A673 (cell line): ENCODE data around the gene RBM15. TPM values are rescaled to one million over a fixed set of nuclear protein-coding genes. Genes with fewer than 3 reads are reported as not detected.

ENCODE experiments used
- BruUV-seq: library from RNA; stranded (reverse); fragments of 400-500 nt; replicated peaks from 2 replicates; lab custom pipeline; 2021; lab: Mats Ljungman, UMichigan
- CTCF ChIA-PET: fragments of 300-600 bp; sonication (Branson Sonifier 250); formaldehyde crosslinking; loops from one replicate; lab custom pipeline; 2022; ENCODE audit warnings: antibody characterized with exemption; lab: Charles Lee
- POLR2A ChIA-PET: fragments of 300-600 bp; sonication (Branson Sonifier 250); formaldehyde crosslinking; loops from one replicate; lab custom pipeline; 2022; ENCODE audit warnings: antibody characterized with exemption; ENCODE audit not compliant: low non-redundant PET; lab: Charles Lee
- DNase-seq: peaks from one replicate; pipeline ENCODE4 v3.0.0-alpha.2; 2015; ENCODE audit warnings: low spot score
- H3K27ac ChIP-seq: fragments of 200-600 bp; sonication (generic); 2 replicates; pipeline ENCODE4 v1.5.1; 2016; ENCODE audit warnings: mixed run types, low read depth, mild to moderate bottlenecking, mixed read lengths, antibody characterized with exemption, low read length; ENCODE audit not compliant: poor library complexity, severe bottlenecking
- H3K27me3 ChIP-seq: fragments of 200-600 bp; sonication (generic); replicated peaks from 2 replicates; pipeline ENCODE4 v1.6.1; 2017; ENCODE audit warnings: mixed run types, low read depth, mild to moderate bottlenecking, mixed read lengths, antibody characterized with exemption, low read length; ENCODE audit not compliant: insufficient read depth, poor library complexity
- H3K36me3 ChIP-seq: fragments of 200-600 bp; sonication (generic); 2 replicates; pipeline ENCODE4 v1.6.1; 2016; ENCODE audit warnings: mixed run types, mild to moderate bottlenecking, mixed read lengths, antibody characterized with exemption, low read length; ENCODE audit not compliant: insufficient read depth, poor library complexity, severe bottlenecking
- H3K4me1 ChIP-seq: fragments of 200-600 bp; sonication (generic); 2 replicates; pipeline ENCODE4 v1.6.1; 2017; ENCODE audit warnings: mixed run types, mild to moderate bottlenecking, mixed read lengths, antibody characterized with exemption, low read length; ENCODE audit not compliant: insufficient read depth, poor library complexity, severe bottlenecking
- H3K4me3 ChIP-seq: fragments of 200-600 bp; sonication (generic); 2 replicates; pipeline ENCODE4 v1.5.1; 2016; ENCODE audit warnings: low read depth, mixed run types, mild to moderate bottlenecking, mixed read lengths, low read length; ENCODE audit not compliant: poor library complexity, severe bottlenecking
- H3K9me3 ChIP-seq: fragments of 200-600 bp; sonication (generic); 2 replicates; pipeline ENCODE4 v1.6.1; 2016; ENCODE audit warnings: mixed run types, low read depth, mild to moderate bottlenecking, mixed read lengths, antibody characterized with exemption, low read length; ENCODE audit not compliant: poor library complexity, severe bottlenecking
- EZH2 ChIP-seq: fragments of 200-600 bp; sonication (generic); IDR thresholded peaks from 2 replicates; pipeline ENCODE4 v1.6.1; 2017; ENCODE audit warnings: borderline replicate concordance, low read depth, mild to moderate bottlenecking, mixed read lengths, antibody characterized with exemption, low read length; ENCODE audit not compliant: poor library complexity, severe bottlenecking
- intact Hi-C: fragments of 100-400 bp; cut with micrococcal nuclease; formaldehyde crosslinking; loops from one replicate; pipeline ENCODE4 v1.10.0; 2022; ENCODE audit not compliant: unreplicated experiment
- total RNA-seq: library from RNA; stranded (reverse); gene quantifications from 2 replicates; pipeline ENCODE4 v1.2.3, GENCODE V29; 2021
- TF ChIP-seq, protein P1 (sequence below): fragments of 300-800, 200-600 bp; sonication (generic); conservative IDR thresholded peaks from 2 replicates; pipeline ENCODE4 v1.5.1; 2017; ENCODE audit warnings: low read depth, mild to moderate bottlenecking, antibody characterized with exemption, low read length, moderate library complexity, mixed read lengths

The RBM15 gene
- total RNA-seq, 1 experiment from 2014 or later, result 60.3 TPM

DNA sequence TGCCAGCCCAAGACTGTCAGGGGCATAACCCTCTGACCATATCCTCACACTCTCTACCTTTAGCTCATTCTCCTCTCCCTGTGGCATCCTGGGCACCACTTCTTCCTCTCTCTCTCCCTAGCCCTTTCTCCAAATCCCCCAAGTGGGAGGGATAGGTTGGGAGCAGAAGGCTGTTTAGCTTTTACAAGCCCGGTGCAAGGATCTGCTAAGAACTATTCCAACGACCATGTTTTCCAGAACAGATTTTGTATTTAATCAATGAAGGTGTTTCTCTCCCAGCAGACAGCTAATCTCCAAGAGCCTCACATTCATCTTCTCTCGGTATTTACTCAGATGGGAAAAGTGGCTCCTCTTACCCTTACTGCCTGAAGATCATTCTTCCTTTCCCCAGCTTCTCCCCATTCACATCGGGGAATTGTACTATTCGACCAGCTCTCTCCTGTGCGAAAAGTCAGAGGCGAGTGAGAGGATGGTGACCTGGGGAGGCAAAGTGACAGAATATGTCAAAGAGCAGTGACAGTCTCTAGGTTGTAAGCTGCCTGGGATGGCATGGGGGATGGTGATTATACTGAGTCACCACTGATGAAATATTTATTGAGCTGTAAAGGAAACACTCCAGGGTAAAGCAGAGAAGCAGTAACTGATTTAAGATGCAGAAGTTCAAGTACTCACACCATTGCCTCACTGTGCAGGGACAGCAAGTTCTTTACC, 47.0 kb upstream of the RBM15 start:
- Histone ChIP-seq H3K27ac (no peak overlapping the region), H3K4me1 (no peaks in the 10 kb centered on the region), H3K36me3 (no peaks in the 10 kb centered on the region), H3K27me3 (no peaks in the 10 kb centered on the region), H3K9me3 (no peaks in the 10 kb centered on the region), H3K4me3 (no peak overlapping the region)
- no TSS peak for BruUV-seq
- ChIA-PET CTCF (interaction anchor here (1.3 kb wide), 2 partner anchors 85 to 204 kb away, joined by 3 to 4 read pairs; no protein-coding TSS in a partner anchor), POLR2A (no interaction called here)
- DNase-seq, result peak; percentile 31
- intact Hi-C loops, result no loop called here
- no peak for TF ChIP-seq EZH2
- TF ChIP-seq, protein P1, sequence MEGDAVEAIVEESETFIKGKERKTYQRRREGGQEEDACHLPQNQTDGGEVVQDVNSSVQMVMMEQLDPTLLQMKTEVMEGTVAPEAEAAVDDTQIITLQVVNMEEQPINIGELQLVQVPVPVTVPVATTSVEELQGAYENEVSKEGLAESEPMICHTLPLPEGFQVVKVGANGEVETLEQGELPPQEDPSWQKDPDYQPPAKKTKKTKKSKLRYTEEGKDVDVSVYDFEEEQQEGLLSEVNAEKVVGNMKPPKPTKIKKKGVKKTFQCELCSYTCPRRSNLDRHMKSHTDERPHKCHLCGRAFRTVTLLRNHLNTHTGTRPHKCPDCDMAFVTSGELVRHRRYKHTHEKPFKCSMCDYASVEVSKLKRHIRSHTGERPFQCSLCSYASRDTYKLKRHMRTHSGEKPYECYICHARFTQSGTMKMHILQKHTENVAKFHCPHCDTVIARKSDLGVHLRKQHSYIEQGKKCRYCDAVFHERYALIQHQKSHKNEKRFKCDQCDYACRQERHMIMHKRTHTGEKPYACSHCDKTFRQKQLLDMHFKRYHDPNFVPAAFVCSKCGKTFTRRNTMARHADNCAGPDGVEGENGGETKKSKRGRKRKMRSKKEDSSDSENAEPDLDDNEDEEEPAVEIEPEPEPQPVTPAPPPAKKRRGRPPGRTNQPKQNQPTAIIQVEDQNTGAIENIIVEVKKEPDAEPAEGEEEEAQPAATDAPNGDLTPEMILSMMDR, result no peak

DNA sequence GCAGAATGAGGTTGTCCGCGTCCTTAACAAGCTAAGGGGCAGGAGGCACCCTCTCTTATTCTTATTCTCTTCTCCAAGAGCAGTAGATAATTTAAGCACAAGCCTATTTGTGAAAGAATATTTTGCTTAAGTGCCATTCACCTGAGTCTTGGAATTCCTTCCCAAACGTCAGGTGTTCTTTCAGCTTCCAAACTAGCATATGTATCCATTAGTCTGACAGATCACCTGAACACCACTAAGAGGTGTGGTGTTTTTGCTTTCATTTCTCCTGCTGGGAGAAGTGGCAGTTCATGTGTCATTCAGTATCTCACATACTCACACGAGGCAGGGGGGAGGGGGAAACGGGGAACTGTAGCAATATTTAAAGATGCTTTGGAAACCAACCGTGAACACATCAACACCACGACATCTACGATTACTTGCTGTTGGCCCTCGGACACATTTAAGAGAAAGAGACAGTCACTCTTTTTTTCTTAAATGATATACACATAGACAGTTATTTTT, 45.5 kb upstream of the RBM15 start:
- TF ChIP-seq, protein P1, result no peak
- TF ChIP-seq EZH2, result no peak
- CTCF ChIA-PET, result no interaction called here
- no TSS peak for BruUV-seq
- no peak overlapping the region for H3K27ac ChIP-seq
- H3K4me3 ChIP-seq, result no peak overlapping the region
- intact Hi-C loops, result no loop called here
- H3K36me3 ChIP-seq, result no peaks in the 10 kb centered on the region
- no peaks in the 10 kb centered on the region for H3K4me1 ChIP-seq
- POLR2A ChIA-PET, result no interaction called here
- H3K27me3 ChIP-seq, result no peaks in the 10 kb centered on the region
- no peak for DNase-seq
- H3K9me3 ChIP-seq, result no peaks in the 10 kb centered on the region

DNA sequence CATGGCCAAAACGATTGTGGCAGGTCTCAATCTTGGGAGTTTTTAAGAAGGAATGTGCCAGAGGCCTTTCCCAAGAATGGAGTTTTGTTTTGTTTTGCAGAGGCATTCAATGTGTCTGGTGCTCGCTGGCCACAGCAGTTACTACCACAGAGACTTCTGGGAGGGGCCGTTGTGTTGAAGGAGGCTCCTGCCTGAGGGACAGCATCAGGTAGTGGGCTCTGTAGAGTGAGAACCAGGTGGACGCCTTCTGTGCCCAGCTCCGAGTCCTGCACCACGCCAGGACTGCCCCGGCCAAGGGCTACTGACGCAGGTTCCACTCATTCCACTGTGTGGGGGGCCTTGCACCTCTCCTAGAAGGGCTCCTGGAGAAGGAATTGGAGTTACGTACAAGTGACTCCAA, 44.9 kb upstream of the RBM15 start:
- CTCF ChIA-PET, result no interaction called here
- no peak for DNase-seq
- Histone ChIP-seq H3K9me3 (no peaks in the 10 kb centered on the region), H3K27me3 (no peaks in the 10 kb centered on the region), H3K36me3 (no peaks in the 10 kb centered on the region), H3K4me1 (no peaks in the 10 kb centered on the region), H3K27ac (no peak overlapping the region), H3K4me3 (no peak overlapping the region)
- intact Hi-C loops, result no loop called here
- POLR2A ChIA-PET, result no interaction called here
- BruUV-seq, result no TSS peak
- TF ChIP-seq EZH2, result no peak
- TF ChIP-seq, protein P1, result no peak
